Aorta (tissue), 5 donors: Measurements from ENCODE around the gene NEXMIF. TPM values are rescaled to one million over a fixed set of nuclear protein-coding genes. Genes with fewer than 3 reads are reported as not detected.
"Not testable (repeated sequence)": the region's sequence is repeated elsewhere in the genome, so short reads cannot be mapped to it uniquely, and the experiment has no call there.

Experiments used
- ATAC-seq: fragments of 200-7000 bp; cut with Tn5 transposase; one replicate; pipeline ENCODE4 v1.9.1; 2022; ENCODE audit warnings: moderate library complexity; ENCODE audit not compliant: low FRiP score
- DNase-seq, 2 donors: peaks; one replicate each; pipeline ENCODE4 v3.0.0-alpha.2; 2020
- H3K27ac ChIP-seq, 2 donors: one replicate each; pipeline ENCODE4 v1.5.1; 2013; ENCODE audit warnings: low read length in 2 of 2, mild to moderate bottlenecking in 2 of 2, moderate library complexity in 2 of 2, control low read depth in 1 of 2, inconsistent platforms in 1 of 2, low read depth in 1 of 2
- H3K27me3 ChIP-seq, 2 donors: one replicate each; pipeline ENCODE4 v1.6.1; 2013; ENCODE audit warnings: control low read depth in 1 of 2, low read length in 1 of 2, mild to moderate bottlenecking in 1 of 2, moderate library complexity in 1 of 2; ENCODE audit not compliant: insufficient read depth in 2 of 2, control insufficient read depth in 1 of 2
- H3K36me3 ChIP-seq, 2 donors: one replicate each; pipeline ENCODE4 v1.6.1; 2013; ENCODE audit warnings: control low read depth in 1 of 2, low read length in 1 of 2, mild to moderate bottlenecking in 1 of 2; ENCODE audit not compliant: insufficient read depth in 2 of 2, control insufficient read depth in 1 of 2
- H3K4me1 ChIP-seq, 2 donors: one replicate each; pipeline ENCODE4 v1.6.1; 2013; ENCODE audit warnings: low read length in 2 of 2, control low read depth in 1 of 2, mild to moderate bottlenecking in 1 of 2, moderate library complexity in 1 of 2; ENCODE audit not compliant: insufficient read depth in 2 of 2, control insufficient read depth in 1 of 2
- H3K4me3 ChIP-seq, 2 donors: one replicate each; pipeline ENCODE4 v1.5.1; 2013; ENCODE audit warnings: low read length in 2 of 2, control low read depth in 1 of 2, mild to moderate bottlenecking in 1 of 2
- H3K9me3 ChIP-seq: one replicate; pipeline ENCODE4 v1.6.1; 2013; ENCODE audit warnings: mild to moderate bottlenecking, low read length; ENCODE audit not compliant: control insufficient read depth
- WGBS, 2 donors: extraction: QIAGEN DNeasy Blood & Tissue Kit; methylation state at CpG; one replicate each; pipeline ENCODE4 v1.1.7; 2013; 5-methylcytosine and 5-hydroxymethylcytosine counted together
- intact Hi-C, 2 donors: fragments of 100-400 bp; cut with DNase I; formaldehyde crosslinking; loops; one replicate each; pipeline versions ENCODE4 v1.14.2 to v1.15.0; 2022
- long read RNA-seq, 2 donors: library from polyadenylated mRNA; unstranded; transcript quantifications; one replicate each; pipeline ENCODE4 v2.0.0, GENCODE V29; 2020 to 2021
- polyA plus RNA-seq, 2 donors: library from polyadenylated mRNA; stranded (reverse); fragments of 200-250 nt; gene quantifications; one replicate each; pipeline ENCODE4 v1.2.3, GENCODE V29; 2013
- total RNA-seq, 2 donors: library from RNA; stranded (reverse); fragmentation: NEBNext Ultra II Directional; extraction: Animal tissue kit (Norgen Biotek cat#: 25700); gene quantifications; one replicate each; pipeline ENCODE4 v1.2.1, GENCODE V29; 2021
- donor health status: healthy with polysubstance abuse.
- donor health status: Bipolar disorder and iron deficiency.
- donor health status: DM: no; HTN: no; CAD: no.
- donor health status: DM: no; HTN: no; CAD: no.
- donor health status: DM: yes; HTN: yes; CAD: no.

Gene NEXMIF
- total RNA-seq (1 to 10 TPM; 3.2 to 4.1 TPM), polyA plus RNA-seq (under 1 TPM in 1 of 2 donors, not detected in 1; 0.05 TPM)
- long read RNA-seq, donor 1, full-length matches to known transcripts = 4 of 5 reads
- long read RNA-seq, donor 1, partial matches to known transcripts = 0 of 5 reads
- long read RNA-seq, donor 1, other reads (novel, unspliced or antisense) = 1 of 5 reads
- long read RNA-seq, donor 2, partial matches to known transcripts = 0 of 1 reads
- long read RNA-seq, donor 2, other reads (novel, unspliced or antisense) = 1 of 1 reads

- no peaks in the 10 kb centered on the region for H3K9me3 ChIP-seq
- 8 to 39% methylated on average over 34 to 48 of the region's 48 CpGs for WGBS, 2 donors
- H3K27ac ChIP-seq = peak within 1 kb of the TSS in 1 of 2 donors; percentile 13
- DNase-seq = no peak
- H3K36me3 ChIP-seq = no peaks in the 10 kb centered on the region
- intact Hi-C loops = loop anchor here in 1 of 2 donors (10.0 kb wide), 2 partner anchors 311 to 619 kb away; partner anchors contain the start of gene RLIM
- H3K4me3 ChIP-seq = peak within 1 kb of the TSS; percentile 3 to 43
- H3K27me3 ChIP-seq = no peaks in the 10 kb centered on the region
- ATAC-seq = peak; percentile 62
- H3K4me1 ChIP-seq = peaks cover 0 to 1% of the 10 kb centered on the region in 2 donors
Observed at GRCh38 chrX:74925225-74926088, at the start of gene NEXMIF. TSS of gene NEXMIF (minus strand) at chrX:74925452.

GRCh38 chrX:74961962-74962361 is 36.7 kb upstream of the NEXMIF start:
- H3K27ac ChIP-seq, H3K36me3 ChIP-seq, H3K27me3 ChIP-seq, DNase-seq, ATAC-seq, H3K9me3 ChIP-seq, intact Hi-C loops, H3K4me3 ChIP-seq, H3K4me1 ChIP-seq: not testable (repeated sequence)
- WGBS, 2 donors = 75 to 78% methylated on average over 3 of the region's 3 CpGs

- Histone ChIP-seq H3K9me3 (peaks cover 1% of the 10 kb centered on the region), H3K4me1 (no peaks in the 10 kb centered on the region), H3K27ac (no peak overlapping the region), H3K27me3 (no peaks in the 10 kb centered on the region), H3K36me3 (no peaks in the 10 kb centered on the region), H3K4me3 (no peak overlapping the region)
- ATAC-seq = no peak
- intact Hi-C loops = no loop called here
- DNase-seq = no peak
- WGBS, 2 donors = 70 to 82% methylated on average over 7 of the region's 7 CpGs
Observed at GRCh38 chrX:74949717-74950116, 24.5 kb upstream of the NEXMIF start.

- Histone ChIP-seq H3K9me3 (peaks cover 2% of the 10 kb centered on the region), H3K36me3 (no peaks in the 10 kb centered on the region), H3K4me1 (no peaks in the 10 kb centered on the region), H3K27ac (no peak overlapping the region), H3K4me3 (no peak overlapping the region), H3K27me3 (no peaks in the 10 kb centered on the region)
- WGBS, 2 donors = 31 to 78% methylated on average over 1 of the region's 1 CpG
- ATAC-seq = no peak
- DNase-seq = no peak
- intact Hi-C loops = no loop called here
Observed at GRCh38 chrX:74940414-74940813, 15.2 kb upstream of the NEXMIF start.

GRCh38 chrX:74931214-74931613 is 6.0 kb upstream of the NEXMIF start:
- peaks cover 0 to 1% of the 10 kb centered on the region in 2 donors for H3K4me1 ChIP-seq
- H3K4me3 ChIP-seq = no peak overlapping the region
- no peak overlapping the region for H3K27ac ChIP-seq
- ATAC-seq (no peak), DNase-seq (no peak)
- H3K36me3 ChIP-seq = no peaks in the 10 kb centered on the region
- H3K27me3 ChIP-seq = no peaks in the 10 kb centered on the region
- 7 to 10% methylated on average over 2 of the region's 2 CpGs for WGBS, 2 donors
- intact Hi-C loops = no loop called here
- H3K9me3 ChIP-seq = no peaks in the 10 kb centered on the region

GRCh38 chrX:74924449-74925224 is 615 bp downstream of the NEXMIF start:
- DNase-seq (peak; percentile 65 to 86), ATAC-seq (peak; percentile 82)
- intact Hi-C loops = loop anchor here in 1 of 2 donors (10.0 kb wide), 2 partner anchors 310 to 620 kb away; partner anchors contain the start of gene RLIM
- 1 to 36% methylated on average over 71 to 81 of the region's 81 CpGs for WGBS, 2 donors
- Histone ChIP-seq H3K27ac (peak overlapping the region in 1 of 2 donors; percentile 13), H3K4me3 (peak overlapping the region; percentile 3 to 43), H3K36me3 (no peaks in the 10 kb centered on the region), H3K9me3 (no peaks in the 10 kb centered on the region), H3K4me1 (peaks cover 0 to 1% of the 10 kb centered on the region in 2 donors), H3K27me3 (no peaks in the 10 kb centered on the region)

- Histone ChIP-seq H3K4me1 (no peaks in the 10 kb centered on the region), H3K36me3 (no peaks in the 10 kb centered on the region), H3K27ac (no peak overlapping the region), H3K4me3 (peak overlapping the region in 1 of 2 donors; percentile 15), H3K27me3 (no peaks in the 10 kb centered on the region), H3K9me3 (no peaks in the 10 kb centered on the region)
- 2 to 37% methylated on average over 50 to 51 of the region's 51 CpGs for WGBS, 2 donors
- DNase-seq = peak; percentile 45 to 81
- ATAC-seq = peak; percentile 52
- intact Hi-C loops = loop anchor here in 1 of 2 donors (10.0 kb wide), 2 partner anchors 309 to 621 kb away; partner anchors contain the start of gene RLIM
Observed at GRCh38 chrX:74923942-74924448, 1.3 kb downstream of the NEXMIF start.

- ATAC-seq (no peak), DNase-seq (no peak)
- no peaks in the 10 kb centered on the region for H3K4me1 ChIP-seq
- H3K27me3 ChIP-seq = no peaks in the 10 kb centered on the region
- H3K4me3 ChIP-seq = no peak overlapping the region
- intact Hi-C loops = loop anchor here in 1 of 2 donors (10.0 kb wide), 2 partner anchors 308 to 622 kb away; partner anchors contain the start of gene RLIM
- H3K27ac ChIP-seq = no peak overlapping the region
- WGBS, 2 donors = 62 to 70% methylated on average over 6 of the region's 6 CpGs
- H3K36me3 ChIP-seq = no peaks in the 10 kb centered on the region
- H3K9me3 ChIP-seq = no peaks in the 10 kb centered on the region
Observed at GRCh38 chrX:74922922-74923543, 2.2 kb downstream of the NEXMIF start.
